Glomerular endothelial cell (primary cell): Measurements from ENCODE around the gene DIABLO. TPM values are rescaled to one million over a fixed set of nuclear protein-coding genes. Genes with fewer than 3 reads are reported as not detected.
"Not testable (repeated sequence)": the region's sequence is repeated elsewhere in the genome, so short reads cannot be mapped to it uniquely, and the experiment has no call there.

ENCODE experiments used
- DNase-seq: peaks from one replicate; pipeline ENCODE4 v3.0.0-alpha.2; 2011; ENCODE audit warnings: low read depth, low spot score; ENCODE audit errors: extremely low read depth
- total RNA-seq: library from RNA; depleted of rRNA; stranded (reverse); fragments of >200 nt; gene quantifications from 2 replicates; pipeline ENCODE4 v1.2.3, GENCODE V29; 2015

DIABLO gene
- total RNA-seq, 1 donor from 2014 or later: 83.7 TPM

GRCh38 chr12:122190842-122191668 lies 34.8 kb downstream of the DIABLO start:
- DNase-seq: peak; percentile 14

DNA sequence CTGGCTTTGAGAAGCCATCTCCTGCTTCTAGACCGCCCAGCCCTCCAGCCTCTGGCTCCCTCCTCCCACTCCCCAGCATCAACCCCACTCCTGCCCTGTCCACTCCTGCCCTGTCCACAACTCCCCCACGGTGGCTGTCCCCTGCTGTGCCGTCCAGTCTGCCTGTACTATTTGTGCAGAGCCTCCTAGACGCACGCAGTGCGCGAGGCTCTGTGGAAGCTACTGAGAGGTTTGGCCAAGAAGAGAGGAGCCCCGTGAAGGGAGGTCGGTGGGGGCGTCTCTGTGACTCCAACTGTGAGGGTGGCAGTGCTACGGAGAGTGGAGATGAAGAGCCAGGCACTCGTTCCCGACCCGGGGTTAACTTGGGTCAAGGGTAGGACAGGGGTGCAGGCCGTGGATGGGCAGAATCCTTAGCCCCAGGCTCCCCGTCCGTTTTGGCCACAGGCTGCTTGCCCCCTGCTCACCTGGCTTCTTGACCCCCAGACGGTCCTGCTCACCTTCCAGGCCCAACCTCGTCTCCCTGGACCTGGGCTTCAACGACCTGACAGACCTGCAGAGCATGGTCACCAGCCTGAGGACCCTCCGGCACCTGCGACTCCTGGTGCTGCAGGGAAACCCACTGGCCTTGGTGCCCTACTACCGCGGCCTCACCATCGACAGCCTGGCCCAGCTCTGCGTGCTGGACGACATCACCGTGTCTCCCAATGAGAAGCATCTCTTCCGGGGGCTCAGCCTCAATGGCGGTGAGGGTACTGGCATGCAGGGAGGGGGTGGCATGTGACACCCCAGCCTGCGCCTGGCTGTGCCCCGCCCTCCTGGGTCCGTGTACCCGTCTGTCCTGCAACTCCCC lies 36.0 kb downstream of the DIABLO start:
- DNase-seq: no peak

GRCh38 chr12:122187466-122187865 lies 38.4 kb downstream of the DIABLO start:
- no peak for DNase-seq

DNA sequence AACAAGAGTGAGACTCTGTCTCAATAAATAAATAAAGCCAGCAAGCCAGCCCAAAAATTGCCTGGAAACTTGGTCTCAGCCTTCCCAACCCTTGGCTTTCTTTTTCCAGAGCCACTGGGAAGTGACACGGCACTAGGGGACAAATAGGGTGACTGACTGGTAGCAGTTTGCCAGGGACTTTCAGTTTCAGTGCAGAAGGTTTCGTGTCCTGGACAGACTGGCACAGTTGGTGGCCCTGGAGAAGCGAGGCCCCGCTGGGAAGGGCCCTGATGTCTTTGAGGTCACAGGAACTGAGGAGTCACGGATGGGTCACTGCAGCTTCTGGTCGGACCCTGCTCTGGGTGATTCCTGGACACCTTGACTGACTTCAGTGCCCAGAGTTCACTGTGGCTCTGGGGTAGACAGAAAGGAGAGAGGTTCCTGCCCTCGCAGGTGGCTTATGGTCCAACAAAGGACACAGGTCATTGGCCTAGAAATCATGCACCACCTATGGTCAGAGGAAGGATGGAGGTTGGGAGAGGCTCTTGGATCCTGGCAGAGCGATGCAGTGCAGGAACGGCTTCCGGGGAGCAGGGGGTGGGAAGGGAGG lies 40.3 kb downstream of the DIABLO start:
- no peak for DNase-seq

DNA sequence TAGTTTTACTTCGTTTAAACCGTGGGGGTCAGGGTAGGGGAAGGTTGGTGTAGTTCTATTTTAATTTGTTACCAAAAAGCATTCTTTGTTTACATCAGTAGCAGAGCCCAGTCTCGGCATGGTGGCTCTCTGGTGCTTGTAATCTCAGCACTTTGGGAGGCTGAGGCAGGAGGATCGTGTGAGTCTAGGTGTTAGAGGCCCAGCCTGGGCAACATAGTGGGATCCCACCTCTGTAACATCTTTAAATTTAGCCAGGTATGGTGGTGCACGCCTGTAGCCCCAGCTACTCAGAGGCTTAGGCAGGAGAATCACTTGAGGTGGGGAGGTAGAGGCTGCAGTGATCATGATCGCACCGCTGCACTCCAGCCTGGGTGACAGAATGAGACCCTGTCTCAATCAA lies 40.8 kb downstream of the DIABLO start:
- DNase-seq: no peak

GRCh38 chr12:122184517-122184916 lies 41.3 kb downstream of the DIABLO start:
- DNase-seq: no peak

DNA sequence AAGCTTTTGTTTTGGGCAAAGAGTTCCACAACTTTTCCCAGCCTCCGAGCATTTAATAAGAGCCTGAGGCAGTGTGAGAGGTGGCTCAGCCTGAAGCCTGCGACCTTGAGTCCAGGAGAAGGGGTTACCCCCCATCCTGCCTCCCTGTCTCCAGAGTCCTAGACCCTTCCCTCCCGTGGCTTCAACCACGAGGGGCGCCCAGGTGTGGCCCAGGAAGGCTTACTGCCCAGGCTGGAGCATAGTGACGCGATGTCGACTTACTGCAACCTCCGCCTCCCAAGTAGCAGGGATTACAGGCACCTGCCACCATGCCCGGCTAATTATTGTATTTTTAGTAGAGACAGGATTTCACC lies 42.3 kb downstream of the DIABLO start:
- no peak for DNase-seq

DNA sequence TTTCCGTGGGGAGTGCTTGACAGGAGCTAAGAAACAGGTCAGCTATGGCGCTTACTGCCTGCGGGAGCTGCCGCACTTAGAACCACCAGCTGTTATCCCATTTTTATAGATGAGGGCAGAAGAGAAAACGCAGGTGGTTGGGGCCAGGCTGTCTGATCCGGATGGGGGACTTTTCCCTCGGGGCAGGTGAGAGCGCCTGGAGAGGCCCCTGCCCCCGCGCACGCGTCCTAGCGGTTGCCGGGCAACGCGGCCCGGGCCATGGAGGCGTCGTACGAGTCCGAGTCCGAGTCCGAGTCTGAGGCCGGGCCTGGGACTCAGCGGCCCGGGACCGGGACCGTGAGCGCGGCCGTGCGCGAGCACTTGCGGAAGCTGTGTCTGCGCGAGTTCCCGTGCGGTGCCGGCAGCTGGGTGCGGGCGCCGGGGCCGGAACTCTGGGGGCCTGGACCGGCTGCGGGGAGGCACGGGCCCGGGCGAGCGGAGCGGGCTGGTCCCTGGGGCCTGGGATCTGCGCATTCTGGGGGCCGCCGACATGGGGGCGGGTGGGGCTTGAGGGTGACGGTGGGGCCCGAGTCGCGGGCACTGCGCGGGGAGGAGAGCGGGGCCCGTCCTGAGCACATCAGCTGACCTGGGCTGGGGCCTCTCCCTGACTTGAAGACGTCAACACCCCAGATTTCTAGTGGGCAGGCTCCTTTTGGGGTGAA lies 42.8 kb downstream of the DIABLO start, which contains the start of gene LRRC43:
TSS of gene LRRC43 (plus strand) at position 237 of the 701 bp plus-strand sequence. CDS start at position 259, 22 bp downstream.
- DNase-seq: no peak

DNA sequence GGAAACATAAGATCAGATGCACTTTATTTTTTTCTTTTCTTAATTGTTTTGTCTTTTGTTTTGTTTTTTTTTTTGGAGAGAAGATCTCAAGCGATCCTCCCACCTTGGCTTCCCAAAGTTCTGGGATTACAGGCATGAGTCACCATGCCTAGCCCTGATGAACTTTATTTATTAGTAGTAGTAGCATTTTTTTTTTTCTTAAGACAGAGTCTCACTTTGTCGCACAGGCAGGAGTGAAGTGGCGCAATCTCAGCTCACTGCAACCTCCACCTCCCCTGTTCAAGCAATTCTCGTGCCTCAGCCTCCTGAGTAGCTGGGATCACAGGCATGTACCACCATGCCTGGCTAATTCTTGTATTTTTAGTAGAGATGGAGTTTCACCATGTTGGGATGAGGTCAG lies 49.4 kb downstream of the DIABLO start:
- DNase-seq: not testable (repeated sequence)

GRCh38 chr12:122174155-122174845 lies 51.6 kb downstream of the DIABLO start, which contains the start of gene IL31:
Gene IL31 (minus strand): TSS chr12:122174221. CDS start chr12:122174172, 49 bp downstream.
- no peak for DNase-seq

DNA sequence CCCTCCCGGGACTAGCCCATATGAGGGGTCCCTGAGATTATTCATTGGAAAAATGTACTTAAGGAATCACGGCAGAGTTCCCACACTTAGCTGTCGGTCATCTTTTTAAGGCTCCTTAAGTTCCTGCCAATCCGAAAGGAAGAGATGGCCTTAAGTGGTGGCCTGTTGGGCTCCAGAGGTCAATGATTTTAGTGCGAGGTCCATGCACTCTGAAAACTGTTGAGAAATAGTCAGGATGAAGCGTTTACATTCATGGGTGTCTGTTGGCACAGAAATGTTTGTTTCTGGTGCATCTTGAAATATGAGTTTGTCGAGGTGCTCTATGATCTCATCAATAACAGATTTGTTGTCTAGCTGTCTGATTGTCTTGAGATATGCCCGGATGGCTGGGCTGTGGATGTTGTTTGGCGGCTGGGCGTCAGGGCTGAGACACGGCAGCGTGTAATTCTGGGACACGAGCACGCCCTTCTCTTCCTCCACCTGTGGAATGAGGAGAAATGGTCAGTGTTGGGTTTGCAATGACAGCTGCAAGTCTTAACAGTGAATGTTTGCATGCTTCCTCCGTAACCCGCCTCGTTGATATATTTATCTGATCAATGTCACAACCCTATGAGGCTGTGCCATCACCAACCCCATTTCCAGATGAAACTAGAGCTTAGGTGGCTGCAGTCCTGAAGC lies 53.5 kb downstream of the DIABLO start:
- no peak for DNase-seq

DNA sequence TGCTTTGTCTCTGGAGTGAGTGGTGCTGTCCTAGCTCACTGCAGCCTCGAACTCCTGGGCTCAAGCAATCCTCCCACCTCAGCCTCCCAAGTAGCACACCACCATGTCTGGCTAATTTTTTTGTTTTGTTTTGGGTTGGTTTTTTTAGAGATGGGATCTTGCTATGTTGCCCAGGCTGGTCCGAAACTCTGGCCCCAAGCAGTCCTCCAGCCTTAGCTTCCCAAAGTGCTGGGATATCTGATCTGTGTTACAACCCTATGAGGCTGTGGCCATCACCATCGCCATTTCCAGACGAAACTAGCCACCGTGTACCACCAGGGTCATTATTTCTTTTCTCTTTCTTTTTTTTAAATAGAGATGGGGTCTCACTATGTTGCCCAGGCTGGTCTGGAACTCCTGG lies 54.5 kb downstream of the DIABLO start:
- no peak for DNase-seq

DNA sequence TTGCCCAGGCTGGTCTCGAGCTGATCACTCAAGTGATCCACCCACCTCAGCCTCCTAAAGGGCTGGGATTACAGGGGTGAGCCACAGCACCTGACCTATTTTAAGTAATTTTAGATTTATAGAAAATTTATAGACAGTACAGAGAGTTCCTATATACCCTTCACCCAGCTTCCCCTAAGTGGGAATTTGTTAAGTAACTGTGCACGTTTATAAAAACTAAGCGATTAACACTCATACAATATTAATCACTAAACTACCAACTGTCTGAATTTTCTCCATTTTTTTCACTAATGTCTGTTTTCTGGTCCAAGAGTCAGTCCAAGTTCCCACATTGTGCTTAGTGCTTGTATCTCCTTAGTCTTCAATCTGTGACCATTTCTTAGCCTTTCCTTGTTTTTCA lies 57.4 kb downstream of the DIABLO start:
- DNase-seq: no peak

DNA sequence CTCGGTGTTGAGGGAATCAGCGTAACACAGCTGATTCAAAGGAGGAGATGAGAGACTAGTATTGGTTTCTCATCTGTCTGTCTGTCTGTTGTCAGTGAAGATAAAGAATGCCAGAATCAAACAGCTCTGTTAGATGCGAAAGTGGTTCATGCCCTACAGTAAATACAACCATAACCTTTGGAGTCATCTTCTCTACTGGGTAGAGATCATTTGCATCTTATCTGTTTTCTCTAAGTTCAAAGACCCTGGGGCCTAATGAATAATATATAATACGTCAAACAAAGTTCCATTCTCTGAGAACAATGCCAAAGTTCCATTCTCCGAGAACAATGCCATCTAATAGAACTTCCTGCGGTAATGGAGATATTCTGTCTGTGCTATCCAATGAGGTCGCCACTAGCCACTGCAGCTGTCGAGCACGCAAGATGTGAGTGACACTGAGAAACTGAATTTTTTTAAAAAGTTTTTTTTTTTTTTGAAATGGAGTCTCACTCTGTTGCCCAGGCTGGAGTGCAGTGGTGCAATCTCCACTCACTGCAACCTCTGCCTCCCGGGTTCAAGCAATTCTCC lies 58.4 kb downstream of the DIABLO start:
- DNase-seq: peak; percentile 9

- DNase-seq: no peak
Measured at GRCh38 chr12:122166422-122167349, 59.2 kb downstream of the DIABLO start.

DNA sequence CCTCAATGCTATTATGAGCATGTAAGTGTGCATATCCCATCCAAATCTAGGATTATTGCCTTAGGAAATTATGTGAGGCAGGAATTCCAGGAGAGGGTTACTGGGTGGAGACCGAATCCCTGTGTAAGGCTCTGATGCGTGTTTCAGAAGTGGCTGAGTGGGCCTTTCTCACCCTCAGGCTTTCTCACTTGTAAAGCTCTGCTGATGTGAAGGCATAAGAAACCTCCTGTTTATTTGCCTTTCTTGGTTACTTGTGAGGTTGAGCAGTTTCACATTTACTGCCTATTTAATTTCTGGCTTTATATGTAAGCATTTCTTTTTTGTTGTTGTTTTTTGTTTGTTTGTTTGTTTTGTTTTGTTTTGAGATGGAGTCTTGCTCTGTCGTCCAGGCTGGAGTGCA lies 62.9 kb downstream of the DIABLO start:
- no peak for DNase-seq

GRCh38 chr12:122161682-122162081 lies 64.2 kb downstream of the DIABLO start:
- DNase-seq: no peak

DNA sequence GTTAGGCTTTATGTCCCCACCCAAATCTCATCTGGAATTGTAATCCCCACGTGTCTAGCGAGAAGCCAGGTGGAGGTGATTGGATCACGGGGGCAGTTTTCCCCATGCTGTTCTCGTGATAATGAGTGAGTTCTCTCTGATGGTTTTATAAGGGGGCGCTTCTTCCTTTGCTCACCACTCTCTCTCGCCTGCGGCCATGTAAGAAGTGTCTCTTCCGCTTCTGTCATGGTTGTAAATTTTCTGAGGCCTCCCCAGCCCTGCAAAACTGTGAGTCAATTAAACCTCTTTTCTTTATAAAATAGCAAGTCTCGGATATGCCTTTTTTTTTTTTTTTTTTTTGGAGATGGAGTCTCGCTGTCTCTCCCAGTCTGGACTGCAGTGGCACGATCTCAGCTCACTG lies 65.1 kb downstream of the DIABLO start:
- DNase-seq: no peak
